Fibroblast of lung (primary cell): ENCODE measurements around the gene HIC2. TPM values are rescaled to one million over a fixed set of nuclear protein-coding genes. Genes with fewer than 3 reads are reported as not detected.
"Not testable (repeated sequence)": the region's sequence is repeated elsewhere in the genome, so short reads cannot be mapped to it uniquely, and the experiment has no call there.

Experiments used
- DNase-seq, 2 donors: peaks; one replicate each; pipeline versions ENCODE4 v3.0.0 to v3.0.0-alpha.2; 2010; ENCODE audit warnings: low read depth in 2 of 2
- H2AFZ ChIP-seq: 2 replicates; pipeline ENCODE4 v1.5.1; 2012; ENCODE audit warnings: low read length, control low read depth, inconsistent platforms
- H3K27ac ChIP-seq: 2 replicates; pipeline ENCODE4 v1.5.1; 2011; ENCODE audit warnings: low read length, control low read depth; ENCODE audit not compliant: insufficient read depth
- H3K27me3 ChIP-seq: 2 replicates; pipeline ENCODE4 v1.5.1; 2011; ENCODE audit warnings: mild to moderate bottlenecking, low read length; ENCODE audit not compliant: control insufficient read depth, insufficient read depth
- H3K36me3 ChIP-seq: 2 replicates; pipeline ENCODE4 v1.5.1; 2011; ENCODE audit warnings: low read length; ENCODE audit not compliant: control insufficient read depth, insufficient read depth
- H3K4me1 ChIP-seq: 2 replicates; pipeline ENCODE4 v1.5.1; 2011; ENCODE audit warnings: low read length; ENCODE audit not compliant: control insufficient read depth, insufficient read depth; ENCODE audit errors: extremely low read depth
- H3K4me2 ChIP-seq: 2 replicates; pipeline ENCODE4 v1.5.1; 2011; ENCODE audit warnings: low read length, control low read depth; ENCODE audit not compliant: insufficient read depth; ENCODE audit errors: extremely low read depth
- H3K4me3 ChIP-seq, 4 experiments: fragments of 200-600 bp in 1 of 4; sonication (generic) in 1 of 4; replicated peaks in 1 of 4; 2 replicates each; pipeline ENCODE4 v1.5.1; 2011 to 2016; ENCODE audit warnings: low read length in 4 of 4, low read depth in 3 of 4, mild to moderate bottlenecking in 3 of 4, control low read depth in 2 of 4, inconsistent platforms in 1 of 4, mixed read lengths in 1 of 4; ENCODE audit not compliant: insufficient read depth in 1 of 4; ENCODE audit errors: control extremely low read depth in 1 of 4
- H3K79me2 ChIP-seq: 2 replicates; pipeline ENCODE4 v1.5.1; 2012; ENCODE audit warnings: mild to moderate bottlenecking, low read length, inconsistent platforms; ENCODE audit not compliant: control insufficient read depth, insufficient read depth
- H3K9ac ChIP-seq: 2 replicates; pipeline ENCODE4 v1.5.1; 2011; ENCODE audit warnings: mild to moderate bottlenecking, low read length, control low read depth; ENCODE audit not compliant: insufficient read depth
- H3K9me3 ChIP-seq: 2 replicates; pipeline ENCODE4 v1.5.1; 2012; ENCODE audit warnings: low read depth, low read length; ENCODE audit not compliant: control insufficient read depth, insufficient read depth
- H4K20me1 ChIP-seq: 2 replicates; pipeline ENCODE4 v1.5.1; 2011; ENCODE audit warnings: low read length; ENCODE audit not compliant: control insufficient read depth, insufficient read depth; ENCODE audit errors: extremely low read depth
- polyA plus RNA-seq, 2 donors: library from polyadenylated mRNA; depleted of rRNA in 1 of 2; stranded (reverse) in 1 of 2; unstranded in 1 of 2; fragments of >200 nt; gene quantifications; 2 replicates each; pipeline ENCODE4 v1.2.1, GENCODE V29; 2011 to 2012; ENCODE audit warnings: missing spikeins in 1 of 2
- total RNA-seq: library from RNA; depleted of rRNA; stranded (reverse); fragments of >200 nt; gene quantifications from 2 replicates; pipeline ENCODE4 v1.2.1, GENCODE V29; 2014

Gene HIC2
- total and polyA plus RNA-seq, 2 donors (not counting 1 experiment from before 2014, with no cell fraction given): 0.70 to 2.3 TPM

GRCh38 chr22:21489149-21489680 lies 72.0 kb downstream of the HIC2 start:
- not testable (repeated sequence) for H3K9me3 ChIP-seq, H3K9ac ChIP-seq, H3K4me2 ChIP-seq, H3K4me1 ChIP-seq, H3K27ac ChIP-seq, H3K27me3 ChIP-seq, H4K20me1 ChIP-seq, H3K4me3 ChIP-seq, H3K36me3 ChIP-seq, DNase-seq, H3K79me2 ChIP-seq, H2AFZ ChIP-seq

GRCh38 chr22:21490556-21490955 lies 73.4 kb downstream of the HIC2 start:
- H3K4me3 ChIP-seq, H3K27ac ChIP-seq, H2AFZ ChIP-seq, H4K20me1 ChIP-seq, H3K27me3 ChIP-seq, H3K79me2 ChIP-seq, H3K36me3 ChIP-seq, H3K9ac ChIP-seq, H3K9me3 ChIP-seq, H3K4me1 ChIP-seq, H3K4me2 ChIP-seq, DNase-seq: not testable (repeated sequence)

- not testable (repeated sequence) for H2AFZ ChIP-seq, H3K4me3 ChIP-seq, H3K27me3 ChIP-seq, H3K9ac ChIP-seq, H3K9me3 ChIP-seq, H3K4me1 ChIP-seq, H4K20me1 ChIP-seq, DNase-seq, H3K27ac ChIP-seq, H3K4me2 ChIP-seq, H3K36me3 ChIP-seq, H3K79me2 ChIP-seq
Observed at GRCh38 chr22:21492271-21492670, 75.1 kb downstream of the HIC2 start.

DNA sequence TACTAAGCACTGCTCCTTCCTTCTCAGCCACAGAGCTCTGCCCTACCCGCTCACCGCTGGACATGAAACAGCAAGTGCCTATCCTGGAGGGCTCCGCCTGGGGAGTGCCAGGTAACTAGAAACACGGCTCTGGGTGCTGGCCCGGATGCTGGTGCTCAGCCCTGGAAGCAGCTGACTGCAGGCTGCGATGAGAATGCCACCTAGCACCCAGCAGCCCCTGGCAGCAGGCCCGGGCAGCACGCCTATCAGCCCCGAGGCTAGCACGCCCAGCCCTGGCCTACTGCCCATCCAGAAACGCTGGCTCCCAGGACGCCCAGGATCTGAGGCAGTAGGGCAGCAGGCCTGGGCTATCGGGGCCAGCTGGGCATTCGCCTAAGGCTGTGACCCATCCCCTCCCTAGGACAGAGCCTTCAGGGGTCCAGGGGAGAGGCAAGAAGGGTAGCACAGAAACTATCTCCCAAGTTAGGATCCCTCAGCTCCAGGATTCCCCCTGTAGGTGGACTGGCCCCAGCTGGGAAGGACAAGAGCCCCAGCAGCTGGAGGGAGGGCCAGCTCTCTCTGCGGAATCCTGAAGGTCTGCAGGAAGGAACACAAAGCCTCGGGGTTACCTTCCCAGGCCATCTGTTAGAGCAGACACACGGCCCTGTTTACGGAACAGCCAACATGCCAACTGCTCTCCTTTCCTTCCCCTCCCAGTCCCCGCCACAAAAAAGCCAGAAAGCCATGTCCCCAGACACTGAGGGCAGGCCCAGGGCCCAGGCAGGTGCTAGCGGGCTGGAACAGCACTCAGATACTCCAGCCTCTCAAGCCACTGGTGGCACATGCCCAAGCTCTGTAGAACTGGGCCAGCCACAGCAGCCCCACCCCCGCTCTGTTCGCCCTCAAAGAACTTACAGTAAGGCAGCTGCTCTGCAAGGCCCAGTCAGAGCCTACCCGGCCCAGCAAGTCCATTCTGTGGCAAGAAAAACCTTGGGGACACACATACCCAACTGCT lies 76.9 kb downstream of the HIC2 start:
- not testable (repeated sequence) for H3K4me1 ChIP-seq, H2AFZ ChIP-seq, H3K9me3 ChIP-seq, H3K27ac ChIP-seq, H3K4me3 ChIP-seq, H3K27me3 ChIP-seq, H3K4me2 ChIP-seq, H4K20me1 ChIP-seq, DNase-seq, H3K79me2 ChIP-seq, H3K36me3 ChIP-seq, H3K9ac ChIP-seq

DNA sequence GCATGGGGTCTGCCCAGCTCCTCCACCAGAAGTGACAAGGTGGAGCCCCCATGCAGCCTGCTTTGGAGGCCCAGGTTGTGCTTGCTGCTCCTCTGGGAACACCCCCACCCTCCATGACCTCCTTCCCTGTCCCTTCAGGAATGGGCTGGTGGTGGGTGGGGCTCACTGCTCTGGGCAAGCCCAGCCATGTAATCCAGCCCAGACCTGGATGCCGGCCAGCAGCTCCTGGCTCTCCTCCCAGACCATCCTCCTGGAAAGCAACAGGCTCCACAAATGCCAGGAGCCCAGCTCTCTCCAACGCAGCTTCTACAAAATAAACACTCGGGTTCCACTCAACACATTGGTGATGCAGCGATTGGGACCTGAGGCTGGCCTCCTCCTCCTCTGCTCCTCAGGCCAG lies 80.8 kb downstream of the HIC2 start:
- not testable (repeated sequence) for H2AFZ ChIP-seq, H4K20me1 ChIP-seq, H3K36me3 ChIP-seq, H3K4me1 ChIP-seq, H3K27me3 ChIP-seq, H3K9me3 ChIP-seq, DNase-seq, H3K4me2 ChIP-seq, H3K27ac ChIP-seq, H3K4me3 ChIP-seq, H3K9ac ChIP-seq, H3K79me2 ChIP-seq

GRCh38 chr22:21498489-21498888 lies 81.3 kb downstream of the HIC2 start:
- H3K4me1 ChIP-seq, H3K79me2 ChIP-seq: not testable (repeated sequence)

More at GRCh38 chr22:21498489-21498888, 81.3 kb downstream of the HIC2 start:
- not testable (repeated sequence) for H3K27ac ChIP-seq, DNase-seq, H3K4me3 ChIP-seq, H3K36me3 ChIP-seq, H3K27me3 ChIP-seq, H3K4me2 ChIP-seq, H2AFZ ChIP-seq, H3K9ac ChIP-seq, H3K9me3 ChIP-seq, H4K20me1 ChIP-seq
